Measurements from ENCODE around the gene GRHL1. TPM values are rescaled to one million over a fixed set of nuclear protein-coding genes. Genes with fewer than 3 reads are reported as not detected.

The GRHL1 gene
- total RNA-seq, 2 donors from 2014 or later, result 0.41 to 9.5 TPM

- Histone ChIP-seq H3K27ac (no peak overlapping the region), H3K4me1 (ENCODE audit: control insufficient read depth in 1 of 2, low read depth in 2 of 2) (no peaks in the 10 kb centered on the region), H3K4me3 (no peak overlapping the region), H3K9me3 (no peaks in the 10 kb centered on the region), H3K36me3 (peaks cover 14% of the 10 kb centered on the region), H3K27me3 (replicated peaks; ENCODE audit: insufficient read depth) (no peaks in the 10 kb centered on the region)
- no peak for DNase-seq (ENCODE audit: low spot score)
- no peak for TF ChIP-seq CTCF (IDR thresholded peaks at IDR 0.05)
- no peak for ATAC-seq (ENCODE audit: insufficient number of reproducible peaks, low FRiP score, low read depth)
These were observed 14.2 kb upstream of the GRHL1 start for GRCh38 chr2:9937258-9937657.

GRCh38 chr2:9937968-9938367 is 13.5 kb upstream of the GRHL1 start:
- ATAC-seq (ENCODE audit: insufficient number of reproducible peaks, low FRiP score, low read depth) (no peak), DNase-seq (ENCODE audit: low spot score) (no peak)
- Histone ChIP-seq H3K4me3 (no peak overlapping the region), H3K36me3 (peaks cover 7% of the 10 kb centered on the region), H3K27ac (no peak overlapping the region), H3K4me1 (ENCODE audit: control insufficient read depth in 1 of 2, low read depth in 2 of 2) (no peaks in the 10 kb centered on the region), H3K27me3 (replicated peaks; ENCODE audit: insufficient read depth) (no peaks in the 10 kb centered on the region), H3K9me3 (no peaks in the 10 kb centered on the region)
- TF ChIP-seq CTCF (IDR thresholded peaks at IDR 0.05), result no peak

GRCh38 chr2:9939587-9940485 is 11.7 kb upstream of the GRHL1 start:
- no peaks in the 10 kb centered on the region for H3K4me1 ChIP-seq (ENCODE audit: control insufficient read depth in 1 of 2, low read depth in 2 of 2)

GRCh38 chr2:9941196-9941995 is 10.1 kb upstream of the GRHL1 start:
- DNase-seq (ENCODE audit: low spot score) (no peak), ATAC-seq (ENCODE audit: insufficient number of reproducible peaks, low FRiP score, low read depth) (no peak)

More at GRCh38 chr2:9939587-9940485, 11.7 kb upstream of the GRHL1 start:
- Histone ChIP-seq H3K9me3 (no peaks in the 10 kb centered on the region), H3K4me3 (no peak overlapping the region), H3K27ac (no peak overlapping the region), H3K36me3 (no peaks in the 10 kb centered on the region), H3K27me3 (replicated peaks; ENCODE audit: insufficient read depth) (no peaks in the 10 kb centered on the region)
- no peak for TF ChIP-seq CTCF (IDR thresholded peaks at IDR 0.05)
- DNase-seq (ENCODE audit: low spot score) (no peak), ATAC-seq (ENCODE audit: insufficient number of reproducible peaks, low FRiP score, low read depth) (no peak)

More at GRCh38 chr2:9941196-9941995, 10.1 kb upstream of the GRHL1 start:
- TF ChIP-seq CTCF (IDR thresholded peaks at IDR 0.05), result no peak
- H3K9me3 ChIP-seq, result no peaks in the 10 kb centered on the region
- H3K27ac ChIP-seq, result no peak overlapping the region
- H3K4me1 ChIP-seq (ENCODE audit: control insufficient read depth in 1 of 2, low read depth in 2 of 2), result no peaks in the 10 kb centered on the region
- no peaks in the 10 kb centered on the region for H3K27me3 ChIP-seq (replicated peaks; ENCODE audit: insufficient read depth)
- H3K4me3 ChIP-seq, result no peak overlapping the region
- no peaks in the 10 kb centered on the region for H3K36me3 ChIP-seq

All from thoracic aorta (tissue), 2 donors.